ENCODE data around the gene CEP89.
"Not testable (repeated sequence)": the region's sequence is repeated elsewhere in the genome, so short reads cannot be mapped to it uniquely, and the experiment has no call there.

The CEP89 gene

DNA sequence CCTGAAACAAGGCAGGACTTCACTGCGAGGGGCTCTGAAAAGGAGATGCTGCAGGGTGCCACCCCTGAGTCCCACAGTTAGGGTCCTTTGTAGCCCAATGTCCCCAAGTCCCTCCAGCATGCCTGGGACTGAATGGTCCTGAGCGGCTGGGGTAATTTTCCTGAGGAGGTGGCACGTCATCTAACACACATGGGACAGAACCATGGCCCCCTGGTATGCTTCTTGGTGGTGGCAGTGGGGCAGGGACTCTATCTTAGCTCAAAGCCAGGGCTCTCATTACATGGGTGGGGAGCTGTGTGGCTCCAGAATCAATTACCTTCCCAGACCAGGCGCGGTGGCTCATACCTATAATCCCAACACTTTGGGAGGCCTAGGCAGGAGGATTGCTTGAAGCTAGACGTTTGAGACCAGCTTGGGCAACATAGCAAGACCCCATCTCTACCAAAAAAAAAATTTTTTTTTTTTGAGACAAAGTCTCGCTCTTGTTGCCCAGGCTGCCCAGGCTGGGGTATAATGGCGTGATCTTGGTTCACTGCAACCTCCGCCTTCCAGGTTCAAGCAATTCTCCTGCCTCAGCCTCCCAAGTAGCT, 94.3 kb downstream of the CEP89 start:
- ATAC-seq (ENCODE audit: low read depth) (no peak), DNase-seq (ENCODE audit: low spot score in 2 of 2) (no peak)
- peaks cover 14% of the 10 kb centered on the region for H3K36me3 Mint-ChIP-seq
- no peaks in the 10 kb centered on the region for H3K9me3 Mint-ChIP-seq
- no peaks in the 10 kb centered on the region for H3K27me3 Mint-ChIP-seq
- no peaks in the 10 kb centered on the region for H3K4me1 Mint-ChIP-seq
- no peak overlapping the region for H3K27ac Mint-ChIP-seq
- no peak overlapping the region for H3K4me3 Mint-ChIP-seq

- ATAC-seq (ENCODE audit: low read depth), result no peak
- H3K4me1 Mint-ChIP-seq, result no peaks in the 10 kb centered on the region
- DNase-seq (ENCODE audit: low spot score in 2 of 2), result no peak
Measured at GRCh38 chr19:32876919-32877285, 94.9 kb downstream of the CEP89 start.

DNA sequence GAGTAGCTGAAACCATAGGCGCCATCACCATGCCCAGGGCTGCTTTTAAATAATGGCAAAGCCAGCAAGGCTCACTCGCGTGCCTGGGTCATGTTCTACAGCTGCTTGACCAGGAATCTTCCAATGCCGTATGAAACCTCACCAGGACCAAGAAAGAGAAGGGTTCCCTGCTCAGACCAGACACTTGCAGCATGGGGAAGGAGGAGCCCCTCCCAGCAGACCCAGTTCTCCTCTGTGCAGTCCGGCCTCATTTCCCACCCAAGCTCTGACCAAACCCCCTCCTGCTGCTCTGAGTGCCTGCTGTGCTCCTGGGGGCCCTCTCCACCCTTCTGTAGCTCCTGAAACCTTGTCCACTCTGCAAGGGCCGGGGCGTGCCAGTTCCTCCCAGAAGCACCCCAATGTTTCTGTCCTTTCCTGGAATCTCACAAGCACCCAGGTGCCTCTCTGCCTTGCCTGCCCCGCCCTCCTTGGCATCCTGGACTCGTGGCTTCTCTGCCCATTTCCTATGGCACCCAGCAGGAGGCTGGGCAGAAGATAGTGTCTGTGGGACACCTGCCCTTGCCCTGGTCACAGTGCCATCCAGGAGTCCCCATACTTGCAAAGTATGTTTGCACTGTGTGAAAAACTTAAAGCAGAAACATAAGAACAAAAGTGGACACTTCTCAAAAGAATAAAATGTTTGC, 95.4 kb downstream of the CEP89 start:
- no peak for ATAC-seq (ENCODE audit: low read depth)
- Mint-ChIP-seq H3K36me3 (peaks cover 13% of the 10 kb centered on the region), H3K27me3 (no peaks in the 10 kb centered on the region), H3K27ac (no peak overlapping the region), H3K9me3 (no peaks in the 10 kb centered on the region), H3K4me3 (no peak overlapping the region), H3K4me1 (no peaks in the 10 kb centered on the region)
- no peak for DNase-seq (ENCODE audit: low spot score in 2 of 2)

More at GRCh38 chr19:32876919-32877285, 94.9 kb downstream of the CEP89 start:
- Mint-ChIP-seq H3K27ac (no peak overlapping the region), H3K36me3 (peaks cover 14% of the 10 kb centered on the region), H3K4me3 (no peak overlapping the region), H3K9me3 (no peaks in the 10 kb centered on the region), H3K27me3 (no peaks in the 10 kb centered on the region)

DNA sequence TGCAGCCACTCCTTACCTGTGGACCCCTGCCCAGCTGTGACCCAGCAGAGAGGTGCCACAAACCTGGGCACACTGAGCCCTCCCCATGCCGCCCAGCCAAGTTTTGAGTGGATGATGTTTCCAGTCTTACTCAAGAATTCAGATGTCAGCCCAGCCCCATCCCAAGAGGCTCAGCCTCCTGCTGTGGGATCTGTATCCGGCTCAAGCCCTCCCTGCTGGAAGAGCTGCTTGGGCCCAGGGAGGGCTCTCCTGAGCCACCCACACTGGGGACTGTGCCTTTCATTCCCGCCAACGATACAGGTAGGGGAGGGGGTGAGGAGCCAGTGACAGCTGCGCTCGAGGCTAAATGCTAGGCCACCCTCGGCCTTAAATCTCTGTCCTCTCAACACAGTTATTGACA, 96.3 kb downstream of the CEP89 start:
- Mint-ChIP-seq H3K4me1 (no peaks in the 10 kb centered on the region), H3K4me3 (no peak overlapping the region), H3K9me3 (no peaks in the 10 kb centered on the region), H3K27ac (no peak overlapping the region), H3K36me3 (peaks cover 12% of the 10 kb centered on the region), H3K27me3 (no peaks in the 10 kb centered on the region)
- DNase-seq (ENCODE audit: low spot score in 2 of 2), result no peak
- ATAC-seq (ENCODE audit: low read depth), result no peak

- no peaks in the 10 kb centered on the region for H3K27me3 Mint-ChIP-seq
- H3K4me3 Mint-ChIP-seq, result no peak overlapping the region
- DNase-seq (ENCODE audit: low spot score in 2 of 2), result no peak
- H3K36me3 Mint-ChIP-seq, result peaks cover 9% of the 10 kb centered on the region
- ATAC-seq (ENCODE audit: low read depth), result no peak
- H3K27ac Mint-ChIP-seq, result no peak overlapping the region
- H3K4me1 Mint-ChIP-seq, result no peaks in the 10 kb centered on the region
- no peaks in the 10 kb centered on the region for H3K9me3 Mint-ChIP-seq
Measured at GRCh38 chr19:32874605-32875004, 97.2 kb downstream of the CEP89 start.

DNA sequence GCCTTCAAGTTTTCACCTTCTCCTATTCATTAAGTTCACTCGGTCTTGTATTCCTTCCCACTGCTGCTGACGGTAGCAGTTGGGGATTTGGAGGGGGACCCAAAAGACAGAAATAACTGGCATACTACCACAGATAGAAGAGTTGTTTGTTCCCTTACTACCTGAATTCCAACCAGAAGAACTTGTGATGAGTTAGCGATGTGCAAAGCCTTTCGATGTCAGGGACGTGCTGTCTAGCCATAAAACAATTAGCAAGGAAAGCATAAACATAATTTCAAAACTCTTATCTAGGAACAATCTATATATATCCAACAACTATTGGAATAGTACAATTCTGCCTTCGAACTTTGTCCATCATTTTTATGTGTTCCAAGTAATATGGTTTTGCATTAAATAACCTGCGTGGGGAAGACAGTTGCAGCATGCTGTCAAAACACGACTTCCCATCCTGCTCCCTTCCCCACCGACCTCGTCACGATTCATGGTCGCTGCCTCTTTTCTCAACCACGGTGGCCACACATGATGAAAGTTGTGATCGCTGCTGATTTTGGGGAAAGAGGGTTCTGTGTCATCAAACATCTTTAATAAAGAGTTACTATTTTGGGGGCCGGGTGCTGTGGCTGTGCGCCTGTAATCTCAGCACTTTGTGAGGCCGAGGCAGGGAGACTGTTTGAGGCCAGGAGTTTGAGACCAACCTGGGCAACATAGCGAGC, 98.4 kb downstream of the CEP89 start:
- Mint-ChIP-seq H3K4me1 (no peaks in the 10 kb centered on the region), H3K4me3 (no peak overlapping the region), H3K27ac (no peak overlapping the region), H3K9me3 (no peaks in the 10 kb centered on the region), H3K36me3 (peaks cover 6% of the 10 kb centered on the region), H3K27me3 (no peaks in the 10 kb centered on the region)
- DNase-seq (ENCODE audit: low spot score in 2 of 2) (no peak), ATAC-seq (ENCODE audit: low read depth) (no peak)

DNA sequence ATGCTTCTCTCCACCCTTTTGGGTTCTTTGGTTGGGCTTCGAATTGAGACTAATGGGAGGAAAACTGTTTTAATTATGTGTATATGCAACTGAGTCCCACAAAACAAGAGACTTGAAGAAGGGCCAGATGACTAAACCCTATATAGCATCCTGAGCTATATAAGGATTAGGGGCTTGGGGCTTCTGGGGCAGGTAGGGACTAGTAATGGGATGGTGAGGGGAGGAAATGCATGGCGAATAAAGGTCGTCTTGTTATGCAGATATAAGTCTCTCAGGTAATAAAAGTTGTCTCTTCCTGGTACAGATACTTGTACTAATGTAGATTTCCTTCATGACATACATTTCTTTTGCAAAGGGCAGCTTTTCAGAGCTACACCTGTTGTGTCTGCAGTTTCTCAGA, 99.4 kb downstream of the CEP89 start:
- Mint-ChIP-seq H3K4me1 (no peaks in the 10 kb centered on the region), H3K4me3 (no peak overlapping the region), H3K36me3 (peaks cover 1% of the 10 kb centered on the region), H3K27ac (no peak overlapping the region), H3K27me3 (no peaks in the 10 kb centered on the region), H3K9me3 (no peaks in the 10 kb centered on the region)
- DNase-seq (ENCODE audit: low spot score in 2 of 2) (no peak), ATAC-seq (ENCODE audit: low read depth) (no peak)

DNA sequence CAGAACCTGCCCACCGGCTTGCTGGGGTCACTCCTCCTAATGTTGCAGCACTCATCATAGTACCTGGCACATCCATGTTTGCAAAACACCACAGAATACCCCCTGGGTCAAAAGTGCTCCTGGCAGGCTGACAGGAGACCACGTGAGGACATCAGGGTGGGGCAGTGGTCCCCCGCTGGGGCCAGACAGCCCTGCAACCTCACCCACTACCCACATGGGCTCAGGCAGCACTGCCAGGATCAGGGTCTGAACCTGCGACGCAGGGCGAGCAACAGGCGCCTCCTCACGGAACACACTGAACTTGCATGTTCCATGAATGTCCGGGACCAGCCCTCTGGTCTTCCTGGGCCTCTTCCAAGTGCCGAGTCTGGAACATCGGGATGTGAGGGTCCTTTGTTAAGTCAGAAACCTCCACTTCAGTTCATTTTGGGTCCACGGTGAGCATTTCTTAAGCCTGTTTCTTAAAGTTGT, 100.7 kb downstream of the CEP89 start:
- Mint-ChIP-seq H3K9me3 (no peaks in the 10 kb centered on the region), H3K4me3 (no peak overlapping the region), H3K4me1 (no peaks in the 10 kb centered on the region), H3K27ac (no peak overlapping the region), H3K27me3 (no peaks in the 10 kb centered on the region), H3K36me3 (peaks cover 1% of the 10 kb centered on the region)
- no peak for ATAC-seq (ENCODE audit: low read depth)
- no peak for DNase-seq (ENCODE audit: low spot score in 2 of 2)

DNA sequence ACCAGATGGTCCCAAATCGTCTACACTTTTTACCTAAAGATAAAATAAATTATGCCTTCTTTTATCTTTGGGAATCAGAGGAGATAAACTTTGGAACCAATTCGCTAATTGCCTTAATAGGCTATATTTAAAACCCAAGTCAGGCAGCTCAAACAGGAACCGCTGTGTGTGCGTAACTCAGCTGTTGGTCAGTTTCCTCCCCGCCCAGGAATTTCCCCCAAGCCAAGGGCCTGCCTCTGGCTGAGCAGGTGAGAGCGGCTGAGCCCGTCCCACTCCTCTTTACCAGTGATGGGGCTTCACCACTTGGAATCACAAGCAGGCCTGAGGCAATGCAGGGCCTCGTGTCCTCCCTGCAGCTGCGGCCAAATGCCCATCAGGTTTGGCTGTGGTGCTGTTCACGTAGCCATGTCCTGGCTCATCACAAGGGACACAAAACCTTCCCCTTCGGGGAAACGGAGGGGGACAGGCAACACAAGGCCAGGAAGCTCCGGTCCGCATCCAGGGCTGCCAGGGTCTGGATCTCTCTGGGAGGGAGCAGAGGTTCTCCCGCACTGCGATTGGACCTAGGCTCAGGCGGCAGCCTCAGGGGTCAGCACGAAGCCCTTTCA, 101.7 kb downstream of the CEP89 start:
- H3K4me3 Mint-ChIP-seq, result no peak overlapping the region
- no peaks in the 10 kb centered on the region for H3K36me3 Mint-ChIP-seq
- H3K9me3 Mint-ChIP-seq, result no peaks in the 10 kb centered on the region
- no peaks in the 10 kb centered on the region for H3K27me3 Mint-ChIP-seq
- no peak overlapping the region for H3K27ac Mint-ChIP-seq
- no peaks in the 10 kb centered on the region for H3K4me1 Mint-ChIP-seq
- ATAC-seq (ENCODE audit: low read depth) (no peak), DNase-seq (ENCODE audit: low spot score in 2 of 2) (no peak)

- no peaks in the 10 kb centered on the region for H3K27me3 Mint-ChIP-seq
- H3K36me3 Mint-ChIP-seq, result no peaks in the 10 kb centered on the region
- no peaks in the 10 kb centered on the region for H3K4me1 Mint-ChIP-seq
- ATAC-seq (ENCODE audit: low read depth), result no peak
- DNase-seq (ENCODE audit: low spot score in 2 of 2), result no peak
- H3K27ac Mint-ChIP-seq, result no peak within 1 kb of the TSS
- no peak within 1 kb of the TSS for H3K4me3 Mint-ChIP-seq
- no peaks in the 10 kb centered on the region for H3K9me3 Mint-ChIP-seq
Measured at GRCh38 chr19:32869369-32869965, 102.3 kb downstream of the CEP89 start, which contains the start of gene SLC7A9. SLC7A9 (minus strand) TSS chr19:32869767; CDS start chr19:32868534, 1,233 bp downstream.

DNA sequence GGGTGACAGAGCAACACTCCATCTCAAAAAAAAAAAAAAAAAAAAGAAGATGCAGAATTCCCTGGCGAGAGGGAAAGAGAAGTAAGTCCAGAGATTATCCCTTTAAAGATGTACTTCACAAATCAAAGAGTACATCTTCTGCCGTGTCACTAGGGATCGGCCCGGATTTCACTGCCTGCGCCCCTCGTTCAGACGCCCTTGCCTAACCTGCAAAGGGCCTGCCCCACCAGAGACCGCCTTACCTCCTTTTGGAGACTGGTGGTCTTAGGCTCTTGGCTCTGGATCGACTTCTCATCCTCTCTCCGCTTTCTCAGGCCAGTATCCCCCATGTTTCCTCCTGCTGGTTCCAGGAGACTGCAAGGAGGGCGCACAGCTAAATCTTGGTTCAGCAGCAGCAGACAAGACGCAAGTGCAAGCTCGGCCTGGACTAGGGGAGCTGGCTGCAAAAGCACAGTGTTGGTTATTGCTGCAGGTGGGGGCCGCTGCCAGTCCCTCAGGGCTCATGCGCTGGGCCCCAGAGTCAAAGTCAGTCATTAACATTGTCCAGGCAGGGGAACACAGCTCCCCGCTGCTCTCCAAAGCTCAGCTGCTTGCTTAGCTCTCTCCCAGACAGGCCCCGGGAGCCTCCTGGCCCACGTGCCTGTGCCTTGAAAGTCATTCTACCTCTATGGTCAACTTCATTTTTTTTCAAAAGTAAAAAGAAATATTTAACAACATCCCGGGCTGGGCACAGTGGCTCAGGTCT, 103.4 kb downstream of the CEP89 start:
- no peak for ATAC-seq (ENCODE audit: low read depth)
- no peaks in the 10 kb centered on the region for H3K9me3 Mint-ChIP-seq
- H3K36me3 Mint-ChIP-seq, result no peaks in the 10 kb centered on the region
- no peak overlapping the region for H3K4me3 Mint-ChIP-seq
- no peaks in the 10 kb centered on the region for H3K27me3 Mint-ChIP-seq
- no peak overlapping the region for H3K27ac Mint-ChIP-seq
- DNase-seq (ENCODE audit: low spot score in 2 of 2), result no peak
- H3K4me1 Mint-ChIP-seq, result no peaks in the 10 kb centered on the region

DNA sequence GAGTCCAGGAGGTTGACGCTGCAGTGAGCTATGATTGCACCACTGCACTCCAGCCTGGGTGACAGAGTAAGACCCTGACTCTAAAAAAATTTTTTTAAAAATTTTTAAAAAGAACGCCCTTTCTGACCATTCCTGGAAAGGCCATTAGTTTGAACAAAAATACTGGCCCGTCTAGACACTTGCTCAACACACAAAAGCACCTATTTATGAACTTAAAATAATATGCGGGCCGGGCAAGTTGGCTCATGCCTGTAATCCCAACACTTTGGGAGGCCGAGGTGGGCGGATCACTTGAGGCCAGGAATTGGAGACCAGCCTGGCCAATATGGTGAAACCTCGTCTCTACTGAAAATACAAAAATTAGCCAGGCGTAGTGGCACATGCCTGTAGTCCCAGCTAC, 104.3 kb downstream of the CEP89 start:
- not testable (repeated sequence) for H3K4me1 Mint-ChIP-seq; H3K4me3 Mint-ChIP-seq; H3K27ac Mint-ChIP-seq; H3K27me3 Mint-ChIP-seq; DNase-seq (ENCODE audit: low spot score in 2 of 2); ATAC-seq (ENCODE audit: low read depth); H3K9me3 Mint-ChIP-seq; H3K36me3 Mint-ChIP-seq

GRCh38 chr19:32866564-32867265, 105.0 kb downstream of the CEP89 start:
- DNase-seq (ENCODE audit: low spot score in 2 of 2) (no peak), ATAC-seq (ENCODE audit: low read depth) (no peak)
- Mint-ChIP-seq H3K4me3 (no peak overlapping the region), H3K27ac (no peak overlapping the region), H3K27me3 (no peaks in the 10 kb centered on the region), H3K9me3 (no peaks in the 10 kb centered on the region), H3K4me1 (no peaks in the 10 kb centered on the region), H3K36me3 (no peaks in the 10 kb centered on the region)

All from memory B cell (primary cell).